GM19438 (cell line): Measurements from ENCODE around the gene AKR1C2.
"Not testable (repeated sequence)": the region's sequence is repeated elsewhere in the genome, so short reads cannot be mapped to it uniquely, and the experiment has no call there.

ENCODE experiments used
- ATAC-seq: cut with Tn5 transposase; IDR thresholded peaks from one replicate; pipeline ENCODE4 v1.9.1; 2021; ENCODE audit warnings: low read depth; ENCODE audit not compliant: unreplicated experiment

The AKR1C2 gene

DNA sequence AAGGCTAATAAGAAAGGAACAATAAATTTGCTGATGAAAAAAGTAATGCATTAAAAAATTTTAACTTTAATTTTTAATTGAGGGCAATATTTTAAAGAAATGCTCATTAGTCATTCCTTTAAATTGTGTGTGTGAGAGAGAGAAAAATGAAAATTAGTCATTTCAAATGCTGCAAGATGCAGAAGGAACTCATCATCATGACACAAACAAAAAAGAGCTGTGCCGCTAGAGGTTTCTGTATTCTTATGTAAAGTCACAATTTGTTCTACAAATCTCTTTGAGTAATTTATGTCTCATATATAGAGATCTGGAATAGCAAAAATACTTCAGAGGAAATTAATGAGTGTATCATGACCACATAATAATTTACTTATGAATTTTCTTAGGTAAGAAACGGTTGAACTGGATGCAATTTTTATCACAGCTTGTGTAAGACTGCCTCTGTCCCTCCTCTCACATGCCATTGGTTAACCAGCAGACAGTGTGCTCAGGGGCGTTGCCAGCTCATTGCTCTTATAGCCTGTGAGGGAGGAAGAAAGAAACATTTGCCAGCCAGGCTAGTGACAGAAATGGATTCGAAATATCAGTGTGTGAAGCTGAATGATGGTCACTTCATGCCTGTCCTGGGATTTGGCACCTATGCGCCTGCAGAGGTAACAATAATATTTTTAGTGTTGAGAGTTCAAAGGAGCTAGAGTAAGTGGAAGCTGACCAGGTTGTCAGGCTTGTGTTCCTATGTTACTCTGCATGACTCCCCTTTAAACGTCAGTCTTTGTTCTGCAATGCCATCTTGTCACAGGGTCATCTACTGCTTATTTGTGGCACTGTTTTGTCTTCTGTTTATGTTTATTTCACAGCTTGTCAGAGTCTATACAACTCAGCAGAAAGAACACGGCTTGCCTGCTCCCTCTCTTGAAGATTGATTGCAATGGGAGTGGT lies 40.5 kb downstream of the AKR1C2 start, which contains the start of gene AKR1C1:
AKR1C1 (plus strand) TSS at position 540 of the 939 bp plus-strand sequence; CDS start at position 570, 30 bp downstream.
- ATAC-seq = not testable (repeated sequence)

DNA sequence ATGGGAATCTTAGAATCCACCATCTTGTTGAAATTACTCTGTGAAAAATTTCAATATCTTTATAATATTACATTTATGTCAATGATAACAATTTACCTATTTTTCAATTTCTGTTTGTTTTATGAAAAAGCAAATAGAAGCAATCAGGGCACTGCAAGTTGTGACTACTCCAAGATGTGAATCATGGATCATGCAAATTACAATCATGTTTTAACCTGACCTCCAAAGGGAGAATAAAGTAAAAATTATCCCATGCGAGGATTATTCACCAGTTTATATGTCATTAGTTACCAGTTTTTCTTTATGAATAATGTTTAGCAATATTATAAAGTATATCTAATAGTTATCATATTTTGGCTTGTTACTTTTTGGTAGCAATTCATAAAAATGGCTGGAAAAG lies 41.3 kb downstream of the AKR1C2 start:
- ATAC-seq = not testable (repeated sequence)

DNA sequence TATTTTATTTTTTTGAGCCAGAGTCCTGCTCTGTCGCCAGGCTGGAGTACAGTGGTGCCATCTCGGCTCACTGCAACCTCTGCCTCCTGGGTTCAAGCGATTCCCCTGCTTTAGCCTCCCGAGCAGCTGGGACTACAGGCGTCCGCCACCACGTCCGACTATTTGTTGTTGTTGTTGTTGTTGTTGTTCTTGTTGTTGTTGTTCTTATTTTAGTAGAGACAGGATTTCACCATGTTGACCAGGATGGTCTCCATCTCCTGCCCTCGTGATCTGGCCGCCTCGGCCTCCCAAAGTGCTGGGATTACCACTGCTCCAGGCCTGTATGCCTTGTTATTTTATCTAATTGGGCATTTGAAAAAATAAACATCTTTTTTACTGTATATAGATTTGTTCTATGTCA lies 42.1 kb downstream of the AKR1C2 start:
- not testable (repeated sequence) for ATAC-seq

DNA sequence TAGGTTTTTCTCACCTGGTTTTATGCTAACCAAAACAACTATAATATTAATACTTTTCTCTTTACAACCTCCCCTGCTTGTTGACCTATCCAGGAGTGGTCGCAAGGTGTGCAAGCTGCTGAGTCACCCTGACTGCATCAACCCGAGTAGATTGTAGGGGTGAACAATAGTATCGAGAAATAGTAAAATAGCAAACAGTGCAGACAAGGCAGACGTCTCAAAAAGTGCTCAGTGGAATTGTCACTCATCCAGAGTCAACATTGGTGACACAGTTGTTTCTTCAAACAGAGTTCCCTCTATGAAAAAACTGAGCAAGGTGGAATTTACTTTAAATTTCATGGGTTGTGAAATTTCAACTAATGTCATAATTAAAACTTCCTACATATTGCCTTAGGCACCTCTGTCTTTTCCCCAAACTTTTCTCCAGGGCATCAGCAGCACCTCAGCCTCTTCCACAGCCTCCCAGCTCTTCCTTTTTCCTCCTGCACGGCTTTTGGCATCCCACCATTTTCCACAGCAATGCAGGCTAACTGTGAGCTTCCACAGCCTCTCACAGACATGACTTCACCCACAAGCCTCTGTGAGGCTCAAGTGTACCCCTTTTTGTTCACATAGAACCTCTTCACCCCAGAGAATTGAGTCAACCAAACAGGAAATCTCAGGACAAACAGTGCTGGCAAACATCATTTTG lies 46.6 kb downstream of the AKR1C2 start:
- not testable (repeated sequence) for ATAC-seq

DNA sequence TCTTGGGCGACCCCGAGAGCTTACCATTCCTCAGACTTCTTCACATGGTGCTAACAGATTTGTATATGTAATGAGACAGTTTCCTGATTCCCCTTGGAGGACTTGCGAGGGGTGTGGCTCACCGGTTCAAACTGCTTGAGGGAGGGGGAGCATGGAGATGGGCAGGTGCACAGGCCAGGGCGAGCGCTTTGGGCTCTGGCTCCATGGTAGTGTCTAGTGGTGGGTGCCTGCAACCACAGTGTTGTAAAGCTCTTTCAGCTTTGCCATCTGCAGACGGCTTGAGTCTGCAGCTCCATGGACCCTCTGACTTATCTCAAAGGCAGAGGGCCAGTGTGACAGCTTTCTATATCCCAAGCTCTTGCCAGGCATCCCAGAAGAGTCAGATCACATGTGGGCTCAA lies 47.6 kb downstream of the AKR1C2 start:
- ATAC-seq = not testable (repeated sequence)

DNA sequence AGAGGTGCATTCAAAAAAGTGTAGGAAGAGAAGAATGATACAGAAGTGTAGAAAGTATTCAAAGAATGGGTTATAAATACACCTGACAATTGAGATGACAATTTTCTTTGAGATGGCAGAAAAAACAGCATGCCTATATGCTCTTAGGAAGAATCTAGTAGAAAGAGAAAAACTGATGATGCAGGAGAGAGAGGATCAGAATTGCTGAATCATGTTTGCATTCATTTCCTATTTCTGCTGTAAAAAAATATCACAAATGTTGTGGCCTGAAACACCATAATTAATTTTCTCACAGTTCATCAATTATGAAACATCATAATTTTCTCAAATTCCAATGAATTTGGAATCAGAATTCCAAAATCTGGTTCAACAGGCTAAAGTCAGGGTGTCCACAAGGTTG lies 50.3 kb downstream of the AKR1C2 start:
- ATAC-seq = no peak

DNA sequence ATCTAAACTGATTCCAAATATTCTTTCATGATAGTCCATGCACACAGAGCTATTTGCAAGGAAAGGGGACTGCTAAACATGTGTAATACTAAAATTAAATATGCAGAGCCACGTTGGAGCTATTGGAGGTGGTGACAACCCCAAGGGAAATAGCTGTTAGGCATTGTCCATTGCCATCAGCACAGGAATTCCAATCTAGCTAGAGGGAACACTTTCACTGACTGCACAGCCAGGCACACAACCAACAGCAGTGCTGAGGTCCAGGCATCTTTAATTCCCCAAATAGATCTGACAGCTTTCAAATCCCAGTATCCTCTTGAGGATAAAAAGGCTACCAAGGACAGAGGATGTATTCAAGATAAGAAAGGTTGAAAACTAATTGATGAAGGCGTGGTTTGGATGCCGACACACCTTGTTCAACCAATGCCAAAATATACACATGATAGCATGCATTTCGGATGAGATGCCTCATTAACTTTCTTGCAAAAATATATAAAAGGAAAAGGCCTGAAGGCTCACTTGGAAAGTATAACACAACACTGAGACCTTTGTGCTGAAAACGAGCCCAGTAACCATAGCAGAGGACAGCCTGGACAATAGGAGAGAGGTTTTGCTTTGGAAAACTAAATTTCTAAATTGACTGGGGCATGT lies 52.0 kb downstream of the AKR1C2 start:
- not testable (repeated sequence) for ATAC-seq

DNA sequence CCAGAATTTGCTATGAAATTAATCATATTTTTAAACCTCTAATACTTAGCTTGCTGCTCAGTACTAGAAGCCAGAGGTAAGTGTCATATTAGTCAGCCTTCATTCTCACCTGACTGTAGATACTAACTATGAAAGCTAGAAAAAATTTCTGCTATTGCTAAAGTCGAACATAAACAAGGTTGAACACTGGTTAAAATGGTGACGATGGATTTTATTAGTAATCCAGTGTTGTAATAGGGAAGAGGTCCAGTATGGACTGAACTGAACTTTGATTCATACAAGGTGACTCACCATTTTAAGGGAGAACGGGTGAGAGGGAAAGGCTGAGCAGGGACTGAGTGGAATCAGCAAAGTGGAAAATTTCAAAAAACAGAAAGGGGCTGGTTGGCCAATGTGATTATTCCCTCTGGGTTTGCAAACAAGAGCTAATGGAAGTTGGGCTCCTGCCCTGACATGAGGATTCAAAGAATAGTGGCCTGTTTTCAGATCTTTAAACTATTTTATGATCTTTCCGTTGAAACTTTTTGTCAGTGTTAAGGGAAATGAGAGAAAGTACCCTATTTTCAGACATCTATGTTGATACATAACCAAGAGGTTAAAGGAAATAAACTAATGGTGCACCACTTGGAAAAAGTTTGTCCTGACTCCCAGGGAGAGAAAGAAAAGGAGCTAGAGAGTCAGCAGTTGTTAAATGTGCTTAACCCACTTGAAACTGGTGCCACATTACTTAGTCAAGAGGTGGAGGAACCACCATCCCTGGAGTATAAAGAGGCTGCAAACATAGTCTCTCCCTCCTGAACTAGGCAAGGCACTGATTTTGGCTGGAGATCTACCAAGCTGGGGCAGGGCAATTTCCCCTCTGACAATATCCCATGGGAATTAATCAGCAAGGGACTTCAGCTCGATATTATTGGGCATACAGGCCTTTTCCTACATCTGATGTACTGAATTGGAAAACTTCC lies 55.7 kb downstream of the AKR1C2 start:
- no peak for ATAC-seq

DNA sequence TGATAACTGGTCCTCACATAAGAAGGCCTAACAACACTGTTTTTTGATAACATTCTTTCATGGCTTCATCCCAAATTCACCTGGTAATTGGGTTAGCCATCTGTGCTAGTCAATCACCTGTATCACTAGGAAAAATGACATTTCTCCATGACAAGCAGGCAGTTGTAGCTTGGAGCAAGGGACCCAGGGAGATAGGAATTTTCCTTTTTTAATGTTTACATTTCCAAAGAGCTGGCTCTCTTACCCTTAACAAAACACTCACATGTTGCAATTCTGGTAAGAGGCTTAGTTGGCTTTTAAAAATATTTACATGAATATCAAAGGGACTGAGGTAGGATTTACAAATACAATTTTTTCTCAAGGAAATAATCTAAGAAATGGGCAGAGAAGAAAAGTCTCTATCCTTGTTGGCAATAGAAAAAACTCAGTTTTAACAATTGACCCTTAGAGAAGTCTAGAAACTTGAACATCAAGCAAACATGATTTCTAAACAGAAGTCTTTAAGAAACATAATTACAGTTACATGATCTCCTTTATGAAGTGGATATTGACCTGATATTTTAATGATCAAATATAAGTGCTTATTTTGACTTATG lies 56.5 kb downstream of the AKR1C2 start:
- no peak for ATAC-seq

DNA sequence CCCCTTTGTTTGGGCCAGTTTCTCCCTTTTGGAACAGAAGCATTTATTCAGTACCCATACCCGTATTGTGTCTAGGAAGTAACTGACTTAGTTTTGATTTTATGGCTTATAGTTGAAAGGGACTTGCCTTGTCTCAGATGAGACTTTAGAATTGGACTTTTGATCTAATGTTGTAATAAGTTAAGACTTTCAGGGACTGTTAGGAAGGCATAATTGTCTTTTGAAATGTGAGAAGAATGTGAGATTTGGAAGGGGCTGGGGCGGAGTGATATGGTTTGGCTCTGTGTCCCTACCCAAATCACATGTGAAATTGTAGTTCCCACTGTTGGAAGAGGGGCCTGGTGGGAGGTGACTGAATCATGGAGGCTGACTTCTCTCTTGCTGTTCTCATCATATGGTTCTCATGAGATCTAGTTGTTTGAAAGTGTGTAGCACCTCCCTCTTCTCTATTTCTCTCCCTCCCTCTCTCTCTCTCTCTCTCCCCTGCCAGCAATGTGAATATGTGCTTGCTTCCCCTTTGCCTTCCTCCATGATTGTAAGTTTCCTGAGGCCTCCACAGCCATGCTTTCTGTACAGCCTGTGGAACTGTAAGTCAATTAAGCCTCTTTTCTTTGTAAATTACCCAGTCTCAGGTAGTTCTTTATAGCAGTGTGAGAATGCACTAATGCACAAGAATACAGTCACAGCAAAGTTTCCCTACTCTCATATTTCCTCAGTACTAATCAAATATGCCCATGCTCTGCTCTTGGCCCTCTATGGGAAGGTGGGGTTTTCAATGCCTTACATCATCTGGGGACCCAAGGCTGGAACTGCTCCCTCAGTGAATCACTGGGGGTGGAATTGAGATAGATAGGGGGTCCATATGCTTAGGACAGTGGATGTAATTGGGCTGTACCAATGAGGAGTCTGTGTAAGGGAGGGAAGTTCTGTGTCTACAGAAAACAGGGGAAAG lies 57.6 kb downstream of the AKR1C2 start:
- ATAC-seq = no peak

DNA sequence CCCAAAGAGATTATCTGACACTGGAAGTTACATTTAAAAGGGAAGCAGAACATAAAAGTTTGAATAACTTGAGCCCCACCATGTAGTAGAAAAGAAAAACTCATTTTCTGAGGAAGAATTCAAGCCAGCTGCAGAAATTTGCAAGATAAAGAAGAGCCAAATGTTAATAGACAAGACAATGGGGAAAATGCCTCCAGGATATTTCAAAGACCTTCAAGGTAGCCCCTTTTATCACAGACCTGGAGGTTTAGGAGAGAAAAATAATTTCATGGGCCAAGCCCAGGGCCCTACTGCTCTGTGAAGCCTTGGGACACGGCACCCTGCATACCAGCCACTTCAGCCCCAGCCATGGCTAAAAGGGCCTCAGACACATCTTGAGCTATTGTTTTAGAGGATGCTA lies 58.8 kb downstream of the AKR1C2 start:
- no peak for ATAC-seq

DNA sequence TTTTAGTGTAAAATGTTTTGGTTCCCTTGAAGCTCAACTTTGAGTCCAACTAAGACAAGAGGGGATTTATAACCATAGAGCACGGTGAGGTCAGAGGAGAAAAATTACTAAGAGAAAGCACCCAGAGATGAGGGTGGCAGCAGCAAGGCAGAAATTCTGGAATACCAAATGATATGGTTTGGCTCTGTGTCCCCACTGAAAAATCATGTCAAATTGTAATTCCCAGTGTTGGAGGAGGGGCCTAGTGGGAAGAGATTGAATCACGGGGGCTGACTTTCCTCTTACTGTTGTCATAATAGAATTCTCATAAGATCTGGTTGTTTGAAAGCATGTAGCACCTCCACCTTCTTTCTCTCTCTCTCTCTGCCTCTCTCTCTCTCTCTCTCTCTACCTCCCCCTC lies 59.8 kb downstream of the AKR1C2 start:
- no peak for ATAC-seq

DNA sequence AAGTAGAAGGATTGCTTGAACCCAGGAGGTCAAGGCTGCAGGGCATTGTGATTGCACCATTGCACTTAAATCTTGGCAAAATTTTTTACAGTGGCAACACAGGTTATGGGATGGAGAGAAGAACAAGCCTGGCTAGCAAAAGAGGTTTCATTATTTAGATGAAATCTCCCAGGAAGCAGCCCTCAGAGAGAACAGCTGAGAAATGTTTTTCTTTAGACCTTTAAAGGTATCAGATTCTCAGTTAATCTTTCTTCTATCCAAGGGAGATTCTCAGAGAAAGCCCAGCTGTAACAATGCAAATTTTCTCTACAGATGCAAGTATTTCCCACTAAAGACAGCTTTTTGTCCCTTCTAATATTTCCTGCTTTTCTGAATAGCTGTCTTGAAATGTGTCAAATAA lies 60.2 kb downstream of the AKR1C2 start:
- ATAC-seq = not testable (repeated sequence)

DNA sequence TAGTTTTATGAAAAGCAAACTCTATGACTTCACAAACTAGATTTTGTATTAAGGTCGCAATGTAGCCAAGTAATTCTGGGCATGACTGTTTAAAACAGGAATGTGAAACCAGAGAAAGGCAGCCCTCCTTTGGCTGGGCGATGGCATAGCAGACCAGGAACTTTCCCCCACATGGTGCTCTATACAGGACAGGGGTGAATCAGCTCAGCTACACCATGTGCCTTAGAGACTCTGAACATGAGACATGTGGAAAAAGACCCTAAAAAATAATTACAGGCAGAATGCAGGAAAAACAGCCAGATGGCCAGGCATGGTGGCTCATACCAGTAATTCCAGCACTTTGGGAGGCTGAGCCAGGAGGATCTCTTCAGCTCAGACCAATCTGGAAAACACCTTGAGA lies 60.7 kb downstream of the AKR1C2 start:
- not testable (repeated sequence) for ATAC-seq

DNA sequence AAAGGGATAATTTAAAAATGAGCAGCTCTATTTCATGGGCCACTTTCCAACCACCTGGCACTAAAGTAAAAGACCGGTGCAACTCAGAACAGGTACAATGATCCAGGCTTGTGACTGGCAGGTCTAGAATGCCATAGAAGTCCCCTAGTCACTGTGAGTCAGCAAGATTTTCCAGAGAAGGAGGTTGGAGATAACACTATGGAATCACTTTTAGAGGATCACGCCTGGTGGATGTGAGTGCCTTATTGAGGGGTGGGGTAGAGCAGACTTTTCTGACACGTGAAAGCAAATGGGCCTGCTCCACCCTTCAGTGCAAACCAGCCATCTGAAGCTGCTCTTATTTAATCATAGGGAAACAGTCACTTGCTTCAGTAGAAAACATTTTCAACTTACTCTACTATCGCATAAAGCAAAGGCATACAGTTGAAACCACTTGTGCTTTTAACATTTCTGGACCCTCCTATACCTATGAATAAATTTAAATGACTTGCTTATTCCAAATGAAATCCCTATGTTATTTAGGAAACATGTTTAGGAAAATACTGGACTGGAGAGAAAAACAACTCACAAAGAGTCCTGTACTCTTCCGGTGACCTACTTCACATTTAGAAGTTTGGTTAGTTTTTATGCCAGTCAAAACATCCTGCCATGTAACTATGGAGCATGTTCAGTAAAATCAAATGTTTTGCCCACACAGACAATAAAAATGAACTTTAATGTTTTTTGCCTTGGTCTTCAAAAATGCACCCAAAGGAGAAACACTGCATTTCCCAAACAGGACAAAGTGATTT lies 61.9 kb downstream of the AKR1C2 start:
- no peak for ATAC-seq

DNA sequence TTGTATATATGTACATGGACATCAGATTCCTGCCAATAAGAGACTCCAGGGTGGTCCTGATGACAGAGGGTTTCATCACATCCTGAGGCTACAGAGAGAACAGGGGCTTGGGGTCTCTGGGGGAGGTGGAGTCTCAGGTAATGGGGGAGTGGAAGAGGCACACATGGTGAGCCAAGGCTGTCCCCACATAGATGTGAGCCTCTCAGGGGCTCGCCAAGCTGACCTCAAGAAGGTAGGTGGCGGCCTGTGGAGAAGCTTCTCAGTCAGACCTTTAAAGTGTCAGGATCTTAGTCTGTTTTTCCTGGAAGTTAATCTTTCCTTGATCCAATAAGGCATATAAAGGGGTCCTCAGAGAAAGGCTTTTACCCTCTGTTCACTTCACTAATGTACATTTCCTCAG lies 62.7 kb downstream of the AKR1C2 start:
- not testable (repeated sequence) for ATAC-seq

DNA sequence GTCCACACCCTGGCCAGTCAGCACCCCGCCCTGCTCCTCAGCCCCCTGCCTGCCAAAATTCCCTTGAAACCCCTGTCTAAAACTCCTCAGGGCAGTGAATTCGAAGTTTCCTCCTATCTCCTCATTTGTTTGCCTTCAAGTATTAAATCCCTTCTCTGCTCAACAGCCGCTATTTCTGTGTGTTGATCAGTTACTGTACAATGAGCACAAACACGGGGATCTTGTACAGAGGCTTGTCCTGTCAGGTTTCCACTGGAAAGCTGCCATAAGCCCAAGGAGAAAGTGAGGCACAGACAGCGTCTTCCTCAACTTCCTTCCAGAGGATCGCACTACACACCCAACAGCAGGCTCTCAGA lies 63.6 kb downstream of the AKR1C2 start:
- ATAC-seq = not testable (repeated sequence)
